Raji (cell line): ENCODE measurements around the gene NKAIN4.

Source experiments
- POLR2A ChIP-seq: IDR thresholded peaks from 2 replicates; pipeline ENCODE4 v1.6.1; 2011; ENCODE audit warnings: low read depth, low read length, control low read depth; ENCODE audit not compliant: insufficient read depth

NKAIN4 gene

DNA sequence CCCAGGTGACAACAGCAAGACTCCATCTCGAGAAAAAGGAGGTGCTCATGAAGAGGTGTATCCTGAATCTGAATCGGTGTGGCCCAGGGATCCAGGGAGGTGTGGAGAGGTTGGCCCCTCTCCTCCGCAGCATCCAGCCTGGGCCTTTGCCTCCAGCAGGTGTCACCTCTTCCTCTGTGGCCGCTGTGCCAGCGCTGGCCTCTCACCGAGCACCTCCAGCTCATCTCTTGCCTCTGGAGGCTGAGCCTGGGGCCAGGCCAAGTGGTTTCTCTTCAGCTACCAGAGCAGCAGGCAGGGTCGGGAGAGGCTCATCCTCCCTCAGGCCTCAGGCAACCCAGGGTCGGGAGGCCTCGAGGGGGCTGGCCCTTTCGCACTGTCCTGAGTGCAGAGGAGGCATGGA lies 37.5 kb upstream of the NKAIN4 start:
- TF ChIP-seq POLR2A = no peak

DNA sequence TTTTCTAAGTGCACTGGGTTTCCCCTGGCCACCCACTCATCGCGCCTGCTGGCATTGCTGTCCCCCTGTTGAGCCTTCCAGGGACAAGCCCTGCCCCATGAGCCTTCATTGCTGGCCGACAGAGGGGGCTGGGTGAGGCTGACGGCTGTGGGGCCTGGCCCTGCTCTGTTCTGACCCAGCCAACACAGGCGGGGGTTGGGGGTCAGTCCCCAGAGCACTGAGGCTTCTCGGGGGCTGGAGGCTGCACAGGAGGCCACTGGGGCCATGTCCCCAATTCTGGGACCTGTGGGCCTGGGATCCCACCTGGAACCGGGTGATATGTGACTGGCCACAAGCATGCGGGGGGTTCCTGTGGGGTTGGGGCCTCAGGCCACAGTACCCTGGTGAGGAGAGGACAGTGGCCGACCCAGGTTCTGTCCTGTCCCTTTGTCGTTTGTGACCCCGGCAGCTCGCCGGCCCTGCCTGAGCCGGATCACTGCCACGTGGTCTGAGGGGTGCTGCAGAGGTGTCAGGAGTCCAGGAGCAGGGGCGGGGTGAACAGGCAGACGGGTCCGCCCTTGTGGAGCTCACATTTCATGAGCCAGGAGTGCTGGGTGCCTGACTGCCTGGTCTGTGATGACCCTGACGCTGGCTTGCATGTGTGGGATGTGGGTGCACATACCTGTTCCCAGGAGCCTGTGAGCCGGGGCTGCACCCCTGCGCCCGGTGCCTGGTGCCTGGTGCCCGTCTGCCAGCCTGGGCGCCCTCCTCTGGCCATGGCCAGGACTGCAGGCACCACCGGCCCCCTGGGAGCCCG lies 36.6 kb upstream of the NKAIN4 start:
- no peak for TF ChIP-seq POLR2A

DNA sequence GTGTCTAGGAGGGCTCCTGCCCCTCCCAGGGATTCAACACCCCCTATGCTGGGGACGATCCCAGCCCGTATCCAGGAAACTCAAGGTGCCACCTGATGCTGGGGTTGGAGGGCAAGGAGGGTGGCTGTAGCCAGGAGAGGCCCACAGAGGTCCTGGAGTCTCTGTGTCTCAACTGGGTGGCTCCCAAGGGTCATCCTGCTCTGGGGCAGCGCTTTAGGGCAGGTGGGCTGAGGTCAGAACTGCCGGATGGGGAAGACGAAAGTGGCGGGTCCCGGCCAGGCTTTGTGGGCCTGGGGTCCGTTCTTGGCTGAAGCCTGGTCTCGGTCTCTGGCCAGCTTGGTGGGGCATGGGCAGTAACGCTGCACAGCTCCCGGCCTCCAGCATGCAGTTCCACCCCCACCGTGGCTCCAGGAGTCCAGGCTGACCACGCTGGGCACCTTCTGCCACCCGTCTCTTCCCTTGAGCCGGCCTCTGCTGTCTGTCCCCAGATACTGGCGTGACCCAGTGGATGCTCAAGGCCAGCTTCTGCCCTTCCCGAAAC lies 35.9 kb upstream of the NKAIN4 start:
- no peak for TF ChIP-seq POLR2A

DNA sequence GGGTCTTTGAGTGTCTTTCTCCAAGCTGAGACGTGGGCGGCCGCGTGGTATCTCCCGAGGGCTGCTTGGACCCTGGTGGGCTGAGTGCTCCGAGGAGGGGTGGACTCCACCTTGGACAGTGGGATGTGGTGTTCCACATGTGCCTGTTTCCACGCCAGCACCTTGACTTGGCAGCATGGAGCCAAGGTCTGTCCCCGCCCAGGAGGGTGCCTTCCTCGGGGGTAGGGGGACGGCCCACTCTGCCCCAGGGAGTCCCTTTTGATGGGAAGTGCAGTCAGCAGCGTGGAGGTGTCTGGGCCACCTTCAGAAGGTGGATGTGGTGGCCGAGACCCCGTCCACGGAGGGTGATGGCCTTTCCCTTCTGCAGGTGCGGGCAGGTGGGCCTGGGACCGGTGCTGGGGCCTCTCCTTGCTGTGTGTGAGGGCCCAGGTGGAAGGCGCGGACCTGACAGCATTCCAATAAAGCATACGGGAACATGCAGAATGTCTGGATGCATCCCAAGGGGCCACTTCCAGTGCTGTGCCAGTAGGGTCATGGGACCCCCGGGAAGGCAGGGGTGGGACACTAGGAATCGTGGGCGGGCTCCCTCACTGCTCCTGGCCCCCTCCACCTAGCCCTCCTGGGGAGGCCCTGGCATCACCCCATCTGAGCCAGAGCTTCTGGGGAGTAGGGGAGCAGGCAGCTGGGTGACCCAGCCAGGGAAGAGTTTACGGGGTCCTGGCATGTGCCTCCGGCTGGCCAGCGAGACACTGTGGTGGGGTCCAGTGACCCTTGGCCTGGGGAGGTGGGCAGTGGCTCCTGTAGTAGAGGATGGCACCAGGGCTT lies 35.3 kb upstream of the NKAIN4 start:
- no peak for TF ChIP-seq POLR2A

DNA sequence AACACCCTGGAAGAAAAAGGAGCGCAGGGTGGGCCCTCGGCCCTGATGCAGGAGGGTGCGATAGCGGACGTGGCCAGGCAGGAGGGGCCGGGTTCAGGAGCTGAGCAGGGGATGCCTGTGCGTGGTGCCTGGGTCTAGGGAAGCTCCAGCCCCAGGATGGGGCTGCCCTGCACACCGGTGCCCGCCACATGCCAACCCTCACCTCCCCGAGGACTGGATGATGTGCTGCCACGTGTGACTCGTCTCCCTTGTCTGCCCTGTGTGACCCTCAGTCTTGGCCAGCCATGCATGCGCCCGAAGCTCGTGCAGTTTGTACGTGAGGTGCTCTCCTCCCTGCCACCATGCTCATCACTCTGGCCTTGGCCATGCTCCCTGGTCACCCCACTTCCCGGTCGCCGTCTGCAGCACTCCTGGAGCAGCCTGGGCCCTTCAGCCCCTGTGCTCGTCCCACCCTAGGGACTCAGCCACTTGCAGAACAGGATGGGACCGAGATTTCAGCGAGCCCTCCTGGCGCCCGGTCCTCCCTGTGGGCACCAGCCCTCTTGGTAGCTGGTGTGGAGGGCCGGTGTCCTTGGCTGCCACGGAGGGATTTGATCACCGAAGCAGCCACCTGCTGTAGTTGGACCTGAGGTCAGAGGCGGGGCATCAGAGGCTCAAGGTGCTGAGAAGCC lies 34.5 kb upstream of the NKAIN4 start:
- no peak for TF ChIP-seq POLR2A

DNA sequence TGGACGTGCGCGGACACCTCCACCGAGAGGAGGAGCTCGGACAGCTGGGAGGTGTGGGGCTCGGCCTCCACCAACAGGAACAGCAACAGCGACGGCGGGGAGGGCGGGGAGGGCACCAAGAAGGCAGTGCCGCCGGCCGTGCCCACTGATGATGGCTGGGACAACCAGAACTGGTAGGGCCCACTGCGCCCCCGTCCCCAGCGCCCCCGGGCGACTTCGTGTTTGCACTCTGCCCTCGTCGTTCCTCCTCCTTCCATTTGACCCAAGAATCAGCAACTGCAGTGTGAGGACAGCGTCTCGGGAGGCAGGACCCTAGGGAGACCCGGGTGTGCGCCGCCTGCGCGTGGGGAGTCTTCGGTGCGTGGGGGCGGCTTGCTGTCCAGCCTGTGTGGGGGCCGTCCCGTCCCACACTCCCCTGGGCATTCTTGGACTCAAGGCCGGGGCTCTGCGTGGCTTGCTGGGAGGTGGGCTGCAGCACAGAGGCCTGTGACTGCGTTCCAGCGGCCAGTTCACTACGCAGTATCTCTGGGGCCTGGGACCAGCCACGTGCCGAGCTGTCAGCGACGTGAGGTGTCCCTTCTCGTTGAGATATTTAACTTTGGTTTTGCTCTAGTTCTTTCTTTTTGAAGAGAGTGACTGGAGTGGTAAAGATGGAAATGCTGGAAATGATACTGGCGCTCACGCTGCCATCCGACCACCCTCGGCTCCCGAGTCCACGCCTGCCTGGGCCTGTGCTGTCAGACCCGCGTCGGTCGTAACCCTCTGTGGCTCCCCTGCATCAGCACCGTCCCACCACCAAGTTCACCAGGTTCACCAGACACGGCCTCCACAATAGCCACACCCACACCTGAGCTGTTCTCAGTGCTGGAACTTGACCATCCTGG lies 33.7 kb upstream of the NKAIN4 start:
- no peak for TF ChIP-seq POLR2A

DNA sequence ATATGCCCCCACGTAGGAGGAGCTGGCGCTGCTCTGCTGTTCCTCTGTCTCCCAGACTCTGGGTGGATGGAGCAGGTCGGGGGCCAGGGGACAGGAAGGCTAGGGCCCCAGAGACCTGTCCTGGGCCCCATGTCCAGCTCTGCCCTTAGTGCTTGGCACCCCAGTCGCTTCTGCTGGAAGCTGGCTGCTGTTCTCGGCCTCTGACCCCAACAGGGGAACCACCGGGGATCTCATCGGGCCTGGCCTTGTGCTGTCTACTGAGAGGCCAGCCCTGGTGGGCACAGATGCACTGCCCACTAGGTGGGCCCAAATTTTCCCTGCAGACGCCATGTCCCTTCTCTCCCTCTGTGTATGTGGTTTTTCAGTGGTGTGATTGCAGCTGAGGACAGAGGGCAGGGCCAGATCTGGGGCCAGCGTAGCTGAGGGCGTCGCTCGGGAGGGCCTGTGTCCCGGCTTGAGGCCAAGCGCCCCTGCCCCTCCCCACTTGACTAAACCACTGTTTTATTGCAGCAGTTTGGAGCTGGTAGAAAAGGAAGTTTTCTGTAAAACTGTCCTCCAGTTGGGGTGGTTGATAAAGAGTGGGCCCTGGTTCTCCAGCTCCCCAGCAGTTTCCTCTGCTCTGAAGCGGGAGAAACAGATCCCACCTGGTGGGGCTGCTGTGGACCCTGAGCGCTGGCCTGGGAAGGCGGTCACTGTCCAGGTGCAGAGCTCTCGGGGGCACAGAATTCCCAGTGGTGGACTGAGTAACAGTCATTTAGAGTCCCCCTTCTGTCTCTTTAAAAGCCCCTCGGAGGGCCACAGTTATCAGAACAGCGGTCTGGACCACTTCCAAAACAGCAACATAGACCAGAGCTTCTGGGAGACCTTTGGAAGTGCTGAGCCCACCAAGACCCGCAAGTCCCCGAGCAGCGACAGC lies 32.8 kb upstream of the NKAIN4 start:
- no peak for TF ChIP-seq POLR2A

DNA sequence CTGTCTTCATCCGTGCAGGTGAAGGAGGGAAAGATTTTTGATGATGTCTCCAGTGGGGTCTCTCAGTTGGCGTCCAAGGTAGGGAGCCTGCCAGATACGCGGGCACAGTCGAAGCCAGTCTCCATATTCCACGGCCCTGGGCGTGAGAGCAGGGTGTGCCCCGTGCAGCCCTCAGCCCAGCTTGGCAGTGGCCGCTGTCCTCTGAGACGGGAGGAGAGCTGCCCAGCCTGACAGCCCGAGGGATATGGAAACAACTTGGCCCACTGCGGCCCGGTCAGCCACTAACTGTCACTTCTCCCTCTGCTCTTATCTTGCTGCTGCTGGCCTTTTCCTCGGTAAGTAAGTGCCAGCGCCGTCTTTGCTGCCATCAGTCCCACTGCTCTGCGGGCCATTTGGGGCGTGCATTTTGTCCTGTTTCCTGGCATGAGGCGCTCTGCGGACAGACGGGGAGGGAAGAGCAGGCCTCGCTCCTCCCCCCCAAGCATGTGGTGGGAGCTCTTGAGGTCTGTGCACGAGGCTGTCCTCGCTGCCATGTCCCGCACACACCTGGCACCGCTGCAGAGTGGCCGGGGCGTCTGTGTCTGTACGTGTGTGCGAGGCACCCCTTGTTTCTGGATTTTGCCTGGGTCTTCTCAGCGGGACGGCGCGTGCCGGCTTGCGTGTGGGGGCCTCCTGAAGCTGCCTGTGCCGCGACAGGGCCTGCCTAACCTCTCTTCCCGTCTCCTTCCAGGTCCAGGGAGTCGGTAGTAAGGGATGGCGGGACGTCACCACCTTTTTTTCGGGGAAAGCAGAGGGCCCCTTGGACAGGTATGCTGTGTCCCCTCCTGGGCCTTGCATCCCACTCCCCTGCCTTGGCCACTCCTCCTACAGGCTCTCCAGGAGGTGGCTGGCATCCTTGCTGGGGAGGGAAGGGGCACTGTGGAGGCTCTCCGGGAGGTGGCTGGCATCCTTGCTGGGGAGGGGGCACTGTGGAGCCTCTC lies 31.7 kb upstream of the NKAIN4 start:
- no peak for TF ChIP-seq POLR2A

DNA sequence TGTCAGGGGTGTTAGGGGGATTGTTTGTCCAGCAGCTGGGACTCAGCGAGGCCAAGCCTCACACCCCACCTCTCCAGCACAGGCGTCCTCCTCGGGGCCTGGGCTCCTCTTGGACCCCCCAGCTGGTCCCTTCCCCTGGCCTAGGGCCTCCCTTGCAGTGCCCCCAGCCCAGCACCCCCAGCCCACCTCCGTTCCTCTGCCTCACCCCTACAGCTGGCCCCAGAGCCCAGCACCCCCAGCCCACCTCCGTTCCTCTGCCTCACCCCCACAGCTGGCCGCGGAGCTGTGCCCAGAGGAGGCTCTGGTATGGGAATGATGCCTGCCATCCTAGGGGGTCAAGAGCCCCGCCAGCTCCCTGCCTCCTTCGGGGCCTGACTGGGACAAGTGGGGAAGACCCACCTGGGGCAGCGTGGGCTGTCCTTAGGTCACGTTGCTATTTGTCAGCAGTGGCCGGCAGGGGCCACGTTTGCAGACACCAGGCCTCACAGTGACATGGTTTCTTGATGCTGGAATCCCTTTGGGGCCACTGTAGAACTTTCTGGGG lies 30.8 kb upstream of the NKAIN4 start:
- TF ChIP-seq POLR2A = no peak

DNA sequence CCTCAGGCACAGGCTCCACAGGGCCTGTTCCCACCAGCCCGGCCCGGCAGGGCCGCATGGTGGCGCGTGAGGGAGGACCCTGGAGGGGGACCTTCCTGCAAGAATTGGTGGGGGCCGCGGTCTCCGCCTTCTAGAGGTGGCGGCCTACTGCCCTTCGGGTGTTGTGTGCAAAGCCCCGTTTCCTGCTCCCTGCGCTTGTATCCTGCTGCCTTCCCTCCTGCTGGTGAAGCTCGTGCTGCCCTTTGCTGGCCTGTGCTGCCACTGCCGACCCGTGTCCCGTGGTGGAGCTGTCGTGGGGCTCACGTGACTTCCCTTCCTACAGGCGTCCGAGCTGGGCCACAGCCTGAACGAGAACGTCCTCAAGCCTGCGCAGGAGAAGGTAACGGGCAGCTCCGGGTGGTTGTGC lies 30.3 kb upstream of the NKAIN4 start:
- no peak for TF ChIP-seq POLR2A

DNA sequence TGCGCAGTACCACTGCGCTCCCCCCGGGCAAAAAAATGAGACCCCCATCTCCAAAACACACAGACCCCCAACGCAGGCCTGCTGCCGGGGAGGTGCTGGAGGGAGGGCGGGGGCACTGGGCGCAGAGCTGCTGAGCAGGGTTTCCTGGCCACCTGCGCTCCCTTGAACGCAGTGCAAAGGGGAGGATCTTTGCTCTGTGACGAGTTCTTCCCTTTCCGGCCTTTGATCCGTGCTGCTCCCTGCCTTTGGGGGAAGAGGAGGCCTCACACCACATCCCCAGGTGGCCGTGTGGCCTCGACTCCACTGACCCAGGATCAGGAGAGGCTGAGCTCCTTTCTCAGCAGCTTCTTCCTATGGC lies 29.8 kb upstream of the NKAIN4 start:
- TF ChIP-seq POLR2A = no peak

DNA sequence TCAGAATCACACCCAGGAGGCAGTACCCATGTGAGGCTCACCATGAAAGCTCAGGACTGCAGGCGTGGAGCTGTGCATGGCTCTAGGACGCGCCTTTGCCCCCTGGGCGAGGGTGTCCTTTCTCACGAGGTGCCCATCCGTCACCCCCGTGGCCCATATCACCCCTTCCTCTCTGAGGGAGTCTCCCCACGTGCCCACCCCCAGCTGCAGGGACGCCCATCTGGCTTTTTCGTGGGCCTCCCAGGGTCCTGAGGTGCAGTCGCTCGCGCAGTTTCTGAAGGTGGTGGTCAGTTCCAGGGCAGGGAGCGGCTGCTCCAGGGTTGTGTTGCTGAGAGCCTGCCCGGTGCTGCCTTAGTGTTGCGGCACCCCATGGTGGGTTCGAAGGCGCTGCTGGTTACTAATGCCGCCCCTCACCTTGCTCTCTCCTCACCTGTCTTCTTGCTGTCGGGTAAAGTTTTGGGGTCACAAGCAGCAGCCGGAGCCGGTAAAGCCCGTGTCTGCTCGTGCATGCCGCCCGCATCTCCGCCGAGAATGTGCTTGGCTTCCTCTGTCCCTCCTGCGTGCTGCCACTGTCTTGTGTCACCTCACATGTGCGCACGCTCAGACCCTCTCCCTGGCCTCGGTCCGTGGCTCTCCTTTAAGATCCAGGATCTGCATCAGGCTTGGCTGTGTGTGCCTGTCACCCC lies 29.3 kb upstream of the NKAIN4 start:
- TF ChIP-seq POLR2A = no peak
